K562 (cell line): ENCODE results near the gene RIC8B. TPM values are rescaled to one million over a fixed set of nuclear protein-coding genes. Genes with fewer than 3 reads are reported as not detected.

Experiments used
- ARID3B ChIP-seq: fragments of 250-450 bp; sonication (Bioruptor Pico); IDR thresholded peaks from 2 replicates; pipeline ENCODE4 v1.4.0; 2020; ENCODE audit warnings: borderline replicate concordance
- CEBPZ ChIP-seq: fragments of 150-350 bp; IDR thresholded peaks from 2 replicates; pipeline ENCODE4 v1.6.1; 2014; ENCODE audit warnings: low read depth, mild to moderate bottlenecking, low read length, borderline replicate concordance
- ELK3 ChIP-seq: fragments of 450-650 bp; formaldehyde crosslinking; IDR thresholded peaks from 2 replicates; pipeline ENCODE4 v1.4.0; 2020; ENCODE audit warnings: mild to moderate bottlenecking
- KAT8 ChIP-seq: fragments of 450-650 bp; IDR thresholded peaks from 2 replicates; pipeline ENCODE4 v1.6.1; 2016; ENCODE audit warnings: low read depth, mild to moderate bottlenecking
- SP2 ChIP-seq: IDR thresholded peaks from 2 replicates; pipeline ENCODE4 v1.6.1; 2011; ENCODE audit warnings: mild to moderate bottlenecking, low read depth, low read length, moderate library complexity; ENCODE audit not compliant: poor library complexity, severe bottlenecking; ENCODE audit errors: extremely low read depth
- SREBF2 ChIP-seq: sonication (generic); formaldehyde crosslinking; IDR thresholded peaks from 2 replicates; pipeline ENCODE4 v1.4.0; 2020; ENCODE audit warnings: mild to moderate bottlenecking, missing genetic modification reagents
- ZFP36 ChIP-seq: fragments of 150-350 bp; IDR thresholded peaks from 2 replicates; pipeline ENCODE4 v1.6.1; 2018; ENCODE audit warnings: low read length, low read depth; ENCODE audit not compliant: partially characterized antibody
- ZMIZ1 ChIP-seq, 2 experiments: fragments of 150-350 bp in 1 of 2; IDR thresholded peaks; 2 replicates each; pipeline ENCODE4 v1.6.1; 2012 to 2016; ENCODE audit warnings: low read depth in 2 of 2, low read length in 2 of 2, mild to moderate bottlenecking in 1 of 2, moderate library complexity in 1 of 2
- ZNF175 ChIP-seq: fragments of 200-800 bp; sonication (Bioruptor generic); IDR thresholded peaks from 2 replicates; pipeline ENCODE4 v1.6.1; 2016; ENCODE audit warnings: low read depth, mild to moderate bottlenecking, missing genetic modification characterization, missing compliant biosample characterization
- ZNF239 ChIP-seq: fragments of 250-450 bp; sonication (Bioruptor Pico); IDR thresholded peaks from 2 replicates; pipeline ENCODE4 v1.4.0; 2020; ENCODE audit warnings: mild to moderate bottlenecking
- ZNF655 ChIP-seq: fragments of 250-450 bp; sonication (Bioruptor Pico); IDR thresholded peaks from 2 replicates; pipeline ENCODE4 v1.5.0; 2021
- ZNF696 ChIP-seq: fragments of 250-450 bp; sonication (Bioruptor Pico); conservative IDR thresholded peaks from 2 replicates; pipeline ENCODE4 v1.4.0; 2020; ENCODE audit warnings: mild to moderate bottlenecking, moderate library complexity
- polyA plus RNA-seq, 8 experiments: library from polyadenylated mRNA; depleted of rRNA in 4 of 8; stranded (reverse) in 5 of 8; unstranded in 3 of 8; fragments of >200 nt; fragmentation: Nextera tagmentation in 2 of 8; fragmentation: Illumina TruSeq in 1 of 8; extraction: Ambion mirVana in 2 of 8; extraction: Trizol in 1 of 8; gene quantifications; 2 replicates each; pipeline versions ENCODE4 v1.2.1 to v1.2.3, GENCODE V29; 2011 to 2014; ENCODE audit warnings: inconsistent platforms in 1 of 8, missing spikeins in 1 of 8
- total RNA-seq, 7 experiments: library from RNA; depleted of rRNA in 6 of 7; stranded (reverse); fragments of >200 nt in 6 of 7; fragmentation: Illumina TruSeq in 2 of 7; extraction: Trizol in 2 of 7; gene quantifications; 2 replicates each; pipeline versions ENCODE4 v1.2.1 to v1.2.3, GENCODE V29; 2011 to 2021; ENCODE audit warnings: low replicate concordance in 1 of 7

Gene RIC8B
- total and polyA plus RNA-seq, 9 of the 15 experiments (the other 6 are each of a cell fraction or from before 2014, with no cell fraction given): 0.92 to 8.1 (median 4.8) TPM

- TF ChIP-seq ARID3B (CRISPR knock-in tag) (no peak), ZNF655 (CRISPR knock-in tag) (no peak), KAT8 (no peak), ELK3 (CRISPR knock-in tag) (no peak), ZFP36 (no peak), CEBPZ (no peak), ZMIZ1 (IDR thresholded peaks at IDR 0.05; ENCODE audit: low read depth in 2 of 2, low read length in 2 of 2) (no peak; a peak in 1 of 4 replicates), SP2 (no peak), SREBF2 (CRISPR knock-in tag) (no peak), ZNF239 (no peak), ZNF175 (CRISPR knock-in tag) (peak; percentile 71), ZNF696 (CRISPR knock-in tag) (no peak)
Measured at GRCh38 chr12:106774005-106774807, at the start of gene RIC8B (continued).
